MCF 10A (cell line): ENCODE measurements around the gene SHMT1. TPM values are rescaled to one million over a fixed set of nuclear protein-coding genes. Genes with fewer than 3 reads are reported as not detected.

Experiments used
- BruUV-seq: library from RNA; stranded (reverse); fragments of 400-500 nt; replicated peaks from 2 replicates; lab custom pipeline; 2021; lab: Mats Ljungman, UMichigan
- CTCF ChIA-PET: fragments of 300-600 bp; sonication (Branson Sonifier 250); formaldehyde crosslinking; extraction: SDS; loops from one replicate; lab custom pipeline; 2021; ENCODE audit warnings: antibody characterized with exemption, inconsistent platforms; lab: Yijun Ruan, JAX
- POLR2A ChIA-PET: fragments of 300-600, 350-650 bp; sonication (Branson Sonifier 250); formaldehyde crosslinking; extraction: SDS; loops from one replicate; lab custom pipeline; 2020; ENCODE audit warnings: antibody characterized with exemption, inconsistent platforms; lab: Yijun Ruan, JAX
- DNase-seq: peaks from one replicate; pipeline ENCODE4 v3.0.0-alpha.2; 2018; ENCODE audit not compliant: unreplicated experiment
- H3K27ac Mint-ChIP-seq: one replicate; pipeline ENCODE4 v1.8.0; 2022; ENCODE audit warnings: mild to moderate bottlenecking, low read depth, mixed read lengths; ENCODE audit not compliant: unreplicated experiment
- H3K27me3 Mint-ChIP-seq: one replicate; pipeline ENCODE4 v1.8.0; 2022; ENCODE audit warnings: mixed read lengths; ENCODE audit not compliant: insufficient read depth, unreplicated experiment
- H3K36me3 Mint-ChIP-seq: one replicate; pipeline ENCODE4 v1.8.0; 2022; ENCODE audit warnings: mild to moderate bottlenecking, moderate library complexity, mixed read lengths; ENCODE audit not compliant: insufficient read depth, unreplicated experiment
- H3K4me1 Mint-ChIP-seq: one replicate; pipeline ENCODE4 v1.8.0; 2022; ENCODE audit warnings: mixed read lengths; ENCODE audit not compliant: insufficient read depth, unreplicated experiment
- H3K4me3 Mint-ChIP-seq: one replicate; pipeline ENCODE4 v1.8.0; 2022; ENCODE audit warnings: mild to moderate bottlenecking, moderate library complexity, mixed read lengths; ENCODE audit not compliant: unreplicated experiment
- H3K9me3 Mint-ChIP-seq: one replicate; pipeline ENCODE4 v1.8.0; 2022; ENCODE audit warnings: mixed read lengths; ENCODE audit not compliant: unreplicated experiment
- intact Hi-C: fragments of 100-400 bp; cut with micrococcal nuclease; formaldehyde crosslinking; loops from 2 replicates; pipeline ENCODE4 v1.14.1; 2022
- total RNA-seq: library from RNA; stranded (reverse); gene quantifications from 2 replicates; pipeline ENCODE4 v1.2.3, GENCODE V29; 2022
- TF ChIP-seq, protein P1 (sequence below): fragments of 200-600 bp; IDR thresholded peaks from one replicate; pipeline ENCODE4 v1.8.0; 2022; ENCODE audit warnings: antibody characterized with exemption, mild to moderate bottlenecking; ENCODE audit not compliant: unreplicated experiment

SHMT1 gene
- total RNA-seq, 1 experiment from 2014 or later: 23.0 TPM

- no TSS peak for BruUV-seq
- Mint-ChIP-seq H3K36me3 (peaks cover 50% of the 10 kb centered on the region), H3K27ac (peak overlapping the region; percentile 87), H3K9me3 (no peaks in the 10 kb centered on the region), H3K4me3 (peak overlapping the region; percentile 87), H3K4me1 (peaks cover 31% of the 10 kb centered on the region), H3K27me3 (no peaks in the 10 kb centered on the region)
- CTCF ChIA-PET: interaction anchor here (0.6 to 1.0 kb wide), 3 partner anchors 68 to 145 kb away, joined by 3 to 4 read pairs (median 4); no protein-coding TSS in a partner anchor
- DNase-seq: no peak
- POLR2A ChIA-PET: interaction anchor here (0.9 to 2.6 kb wide), 6 partner anchors 12 to 1062 kb away, joined by 3 to 10 read pairs (median 4); partner anchors contain the start of genes EVPLL, MAPK7, MIEF2 and SHMT1
- intact Hi-C loops: loop anchor here (2.0 kb wide), 2 partner anchors 55 to 67 kb away; partner anchors contain the start of gene MIEF2
- TF ChIP-seq, protein P1, sequence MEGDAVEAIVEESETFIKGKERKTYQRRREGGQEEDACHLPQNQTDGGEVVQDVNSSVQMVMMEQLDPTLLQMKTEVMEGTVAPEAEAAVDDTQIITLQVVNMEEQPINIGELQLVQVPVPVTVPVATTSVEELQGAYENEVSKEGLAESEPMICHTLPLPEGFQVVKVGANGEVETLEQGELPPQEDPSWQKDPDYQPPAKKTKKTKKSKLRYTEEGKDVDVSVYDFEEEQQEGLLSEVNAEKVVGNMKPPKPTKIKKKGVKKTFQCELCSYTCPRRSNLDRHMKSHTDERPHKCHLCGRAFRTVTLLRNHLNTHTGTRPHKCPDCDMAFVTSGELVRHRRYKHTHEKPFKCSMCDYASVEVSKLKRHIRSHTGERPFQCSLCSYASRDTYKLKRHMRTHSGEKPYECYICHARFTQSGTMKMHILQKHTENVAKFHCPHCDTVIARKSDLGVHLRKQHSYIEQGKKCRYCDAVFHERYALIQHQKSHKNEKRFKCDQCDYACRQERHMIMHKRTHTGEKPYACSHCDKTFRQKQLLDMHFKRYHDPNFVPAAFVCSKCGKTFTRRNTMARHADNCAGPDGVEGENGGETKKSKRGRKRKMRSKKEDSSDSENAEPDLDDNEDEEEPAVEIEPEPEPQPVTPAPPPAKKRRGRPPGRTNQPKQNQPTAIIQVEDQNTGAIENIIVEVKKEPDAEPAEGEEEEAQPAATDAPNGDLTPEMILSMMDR: no peak
Measured at GRCh38 chr17:18315961-18316360, 47.4 kb downstream of the SHMT1 start.

- H3K36me3 Mint-ChIP-seq: peaks cover 54% of the 10 kb centered on the region
- no peak for DNase-seq
- H3K4me3 Mint-ChIP-seq: peak overlapping the region; percentile 87
- H3K9me3 Mint-ChIP-seq: no peaks in the 10 kb centered on the region
- TF ChIP-seq, protein P1: no peak
- ChIA-PET POLR2A (interaction anchor here (0.9 to 2.6 kb wide), 7 partner anchors 13 to 1063 kb away, joined by 3 to 10 read pairs (median 5); partner anchors contain the start of genes EVPLL, MAPK7, MIEF2 and SHMT1), CTCF (no interaction called here)
- intact Hi-C loops: loop anchor here (2.0 kb wide), 2 partner anchors 55 to 67 kb away; partner anchors contain the start of gene MIEF2
- H3K27me3 Mint-ChIP-seq: no peaks in the 10 kb centered on the region
- peaks cover 27% of the 10 kb centered on the region for H3K4me1 Mint-ChIP-seq
- TSS peak; percentile 55 for BruUV-seq
- H3K27ac Mint-ChIP-seq: peak overlapping the region; percentile 87
Measured at GRCh38 chr17:18315562-18315922, 47.8 kb downstream of the SHMT1 start.

GRCh38 chr17:18314731-18315561, 48.4 kb downstream of the SHMT1 start, which contains the start of the genes SMCR8 and TOP3A:
TSS of gene SMCR8 (plus strand) at chr17:18315293. CDS start at chr17:18315790, 497 bp downstream.
TSS of gene TOP3A (minus strand) at chr17:18314994. CDS start at chr17:18314778, 216 bp downstream.
- H3K4me1 Mint-ChIP-seq: peaks cover 22% of the 10 kb centered on the region
- H3K27me3 Mint-ChIP-seq: no peaks in the 10 kb centered on the region
- TF ChIP-seq, protein P1: no peak
- intact Hi-C loops: loop anchor here (2.0 kb wide), 2 partner anchors 54 to 66 kb away; partner anchors contain the start of gene MIEF2
- no TSS peak for BruUV-seq
- H3K27ac Mint-ChIP-seq: peak within 1 kb of the TSS; percentile 87
- peaks cover 54% of the 10 kb centered on the region for H3K36me3 Mint-ChIP-seq
- DNase-seq: peak; percentile 98
- H3K4me3 Mint-ChIP-seq: peak within 1 kb of the TSS; percentile 87
- no peaks in the 10 kb centered on the region for H3K9me3 Mint-ChIP-seq
- POLR2A ChIA-PET: interaction anchor here (0.6 to 2.6 kb wide), 10 partner anchors 13 to 1063 kb away, joined by 3 to 10 read pairs (median 5); partner anchors contain the start of genes EVPLL, FLII, MAPK7 and MIEF2
- CTCF ChIA-PET: interaction anchor here (0.5 to 0.9 kb wide), 2 partner anchors 54 to 98 kb away, joined by 3 read pairs; partner anchors contain the start of gene MIEF2
